Mucosa of stomach (tissue), 1 donor: Measurements from ENCODE around the gene SRM.

Experiments used
- H3K27me3 ChIP-seq: one replicate; pipeline ENCODE4 v1.7.0; 2013; ENCODE audit warnings: mild to moderate bottlenecking, low read length; ENCODE audit not compliant: control insufficient read depth, insufficient read depth
- H3K36me3 ChIP-seq: one replicate; pipeline ENCODE4 v1.7.0; 2013; ENCODE audit warnings: low read length; ENCODE audit not compliant: control insufficient read depth, insufficient read depth
- H3K4me1 ChIP-seq: one replicate; pipeline ENCODE4 v1.7.0; 2013; ENCODE audit warnings: mild to moderate bottlenecking, low read length; ENCODE audit not compliant: control insufficient read depth, insufficient read depth
- H3K4me3 ChIP-seq: one replicate; pipeline ENCODE4 v1.7.0; 2013; ENCODE audit warnings: low read length
- H3K9ac ChIP-seq: one replicate; pipeline ENCODE4 v1.7.0; 2013; ENCODE audit warnings: mild to moderate bottlenecking, low read length, moderate library complexity
- H3K9me3 ChIP-seq: one replicate; pipeline ENCODE4 v1.7.0; 2013; ENCODE audit warnings: mild to moderate bottlenecking, low read length, moderate library complexity; ENCODE audit not compliant: control insufficient read depth
- donor health status: Pancreatic carcinoma.

SRM gene

DNA sequence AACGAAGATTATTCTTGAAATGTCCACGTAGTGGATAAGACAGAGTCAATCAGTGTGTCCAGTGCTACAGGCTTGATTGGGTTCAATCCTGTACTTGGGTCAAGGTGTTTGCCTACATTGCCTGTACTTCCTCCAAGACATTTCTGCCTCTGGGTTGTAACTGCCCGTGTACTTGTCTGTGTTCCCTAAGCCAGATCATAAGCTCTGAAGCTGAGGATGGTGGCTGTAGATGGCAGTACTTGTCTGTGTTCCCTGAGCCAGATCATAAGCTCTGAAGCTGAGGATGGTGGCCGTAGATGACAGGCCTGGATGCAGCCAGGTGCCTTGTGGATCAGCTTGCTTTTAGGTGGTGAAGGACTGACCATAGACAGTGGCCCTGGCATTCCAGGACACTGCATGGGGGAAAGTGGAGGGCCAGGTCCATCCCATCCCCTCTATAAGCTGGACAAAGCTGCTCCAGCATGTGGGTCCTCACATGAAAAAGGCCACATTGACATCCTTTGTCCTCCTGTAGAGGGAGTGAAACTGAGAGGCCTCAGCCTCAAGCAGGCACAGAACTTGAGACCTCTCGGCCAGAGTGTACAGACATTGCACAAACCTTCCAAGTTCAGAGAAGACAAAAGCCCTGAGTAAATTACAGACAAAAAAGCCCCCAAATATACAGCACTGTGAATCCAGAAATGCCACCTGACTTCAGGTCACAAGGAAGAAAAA, 2.0 kb upstream of the SRM start:
- Histone ChIP-seq H3K36me3 (no peaks in the 10 kb centered on the region), H3K4me1 (peaks cover 19% of the 10 kb centered on the region), H3K9ac (no peak overlapping the region), H3K27me3 (no peaks in the 10 kb centered on the region), H3K4me3 (no peak overlapping the region), H3K9me3 (no peaks in the 10 kb centered on the region)

DNA sequence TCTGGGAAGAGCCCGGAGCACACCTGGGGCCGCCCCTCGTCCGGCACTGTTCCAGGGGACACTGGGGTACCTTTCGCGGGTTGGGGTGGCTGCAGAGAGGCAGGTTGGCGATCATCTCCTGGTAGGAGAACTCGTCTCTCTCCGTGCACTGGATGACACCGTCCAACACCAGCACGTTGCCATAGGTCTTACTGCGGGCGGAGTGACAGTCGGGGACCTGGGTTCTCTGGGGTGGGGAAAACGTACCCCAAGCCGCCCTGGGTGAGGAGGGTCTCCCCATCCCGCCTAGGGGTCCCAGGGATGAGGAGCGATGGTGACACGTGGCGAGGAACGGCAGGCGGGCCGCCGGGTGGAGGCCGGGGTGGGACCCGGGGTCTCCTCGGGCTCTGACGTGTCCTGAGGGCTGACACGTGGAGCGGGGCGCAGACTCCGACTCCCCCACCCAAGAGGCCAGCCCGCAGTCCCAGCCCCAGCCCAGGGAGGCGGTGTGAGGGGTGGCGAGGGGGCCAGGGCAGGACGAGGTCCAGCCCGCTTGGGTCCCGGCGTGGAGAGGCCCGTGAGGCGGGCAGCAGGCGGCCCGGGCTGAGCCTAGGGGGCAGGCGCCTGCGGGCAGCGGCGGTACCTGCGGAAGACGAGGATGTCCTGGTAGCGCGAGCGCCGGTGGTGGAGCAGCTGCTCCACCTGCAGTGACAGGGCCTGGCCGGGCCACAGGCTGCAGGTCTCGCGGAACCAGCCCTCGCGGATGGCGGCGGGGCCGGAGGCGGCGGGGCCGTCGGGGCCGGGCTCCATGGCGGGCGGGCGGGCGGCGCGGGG, 457 bp downstream of the SRM start:
- no peaks in the 10 kb centered on the region for H3K27me3 ChIP-seq
- peaks cover 19% of the 10 kb centered on the region for H3K4me1 ChIP-seq
- H3K9me3 ChIP-seq, result no peaks in the 10 kb centered on the region
- H3K4me3 ChIP-seq, result peak overlapping the region; percentile 17
- no peaks in the 10 kb centered on the region for H3K36me3 ChIP-seq
- peak overlapping the region; percentile 64 for H3K9ac ChIP-seq

- H3K4me3 ChIP-seq, result peak overlapping the region; percentile 17
- H3K4me1 ChIP-seq, result peaks cover 19% of the 10 kb centered on the region
- H3K9ac ChIP-seq, result peak overlapping the region; percentile 64
- H3K27me3 ChIP-seq, result no peaks in the 10 kb centered on the region
- no peaks in the 10 kb centered on the region for H3K9me3 ChIP-seq
- H3K36me3 ChIP-seq, result no peaks in the 10 kb centered on the region
Observed at GRCh38 chr1:11058595-11059154, 1.1 kb downstream of the SRM start.

DNA sequence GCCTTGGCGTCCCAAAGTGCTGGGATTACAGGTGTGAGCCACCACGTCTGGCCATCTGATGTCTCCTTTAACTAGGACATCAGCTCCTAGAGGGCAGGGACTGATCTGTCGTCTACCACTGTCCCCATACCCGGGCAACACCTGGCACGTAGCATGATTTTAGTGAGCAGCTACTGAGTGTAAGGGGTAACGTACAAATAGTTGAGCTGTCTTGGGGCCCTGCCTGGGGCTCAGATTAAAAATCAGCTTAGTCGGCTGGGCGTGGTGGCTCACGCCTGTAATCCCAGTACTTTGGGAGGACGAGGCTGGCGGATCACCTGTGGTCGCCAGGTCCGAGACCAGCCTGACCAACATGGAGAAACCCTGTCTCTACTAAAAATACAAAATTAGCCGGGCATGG, 1.8 kb downstream of the SRM start:
- Histone ChIP-seq H3K36me3 (no peaks in the 10 kb centered on the region), H3K4me1 (peaks cover 21% of the 10 kb centered on the region)

GRCh38 chr1:11057477-11057876, 2.3 kb downstream of the SRM start:
- no peaks in the 10 kb centered on the region for H3K36me3 ChIP-seq
- H3K4me1 ChIP-seq, result peaks cover 22% of the 10 kb centered on the region
- H3K27me3 ChIP-seq, result no peaks in the 10 kb centered on the region
- no peak overlapping the region for H3K4me3 ChIP-seq
- H3K9me3 ChIP-seq, result no peaks in the 10 kb centered on the region
- H3K9ac ChIP-seq, result no peak overlapping the region

More for the DNA sequence above, 1.8 kb downstream of the SRM start:
- no peak overlapping the region for H3K4me3 ChIP-seq
- no peak overlapping the region for H3K9ac ChIP-seq
- no peaks in the 10 kb centered on the region for H3K9me3 ChIP-seq
- H3K27me3 ChIP-seq, result no peaks in the 10 kb centered on the region

DNA sequence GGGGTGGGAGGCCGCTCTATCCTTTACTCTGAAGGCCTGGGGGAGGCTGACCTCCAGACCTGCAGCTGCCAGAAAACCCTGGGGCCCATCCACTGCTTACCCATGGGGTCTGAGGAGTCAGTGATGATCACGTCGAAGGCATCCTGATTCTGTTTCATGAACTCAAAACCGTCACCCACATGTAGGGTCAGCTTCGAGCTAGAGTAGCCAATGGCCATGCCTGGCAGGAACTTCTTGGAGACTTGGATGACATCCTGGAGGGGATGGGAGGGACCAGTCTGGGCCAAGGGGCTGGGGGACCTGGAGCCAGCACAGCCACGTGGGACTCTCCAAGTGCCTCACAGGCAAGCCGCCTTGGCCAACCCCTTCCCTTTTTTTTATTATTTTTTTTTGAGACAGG, 3.3 kb downstream of the SRM start:
- peaks cover 22% of the 10 kb centered on the region for H3K4me1 ChIP-seq

GRCh38 chr1:11055676-11056075, 4.1 kb downstream of the SRM start:
- Histone ChIP-seq H3K9ac (no peak overlapping the region), H3K36me3 (no peaks in the 10 kb centered on the region), H3K4me3 (no peak overlapping the region), H3K9me3 (no peaks in the 10 kb centered on the region), H3K27me3 (peaks cover 4% of the 10 kb centered on the region), H3K4me1 (peaks cover 14% of the 10 kb centered on the region)

More for the DNA sequence above, 3.3 kb downstream of the SRM start:
- no peaks in the 10 kb centered on the region for H3K9me3 ChIP-seq
- no peak overlapping the region for H3K9ac ChIP-seq
- peaks cover 4% of the 10 kb centered on the region for H3K27me3 ChIP-seq
- H3K4me3 ChIP-seq, result no peak overlapping the region
- no peaks in the 10 kb centered on the region for H3K36me3 ChIP-seq

- no peaks in the 10 kb centered on the region for H3K9me3 ChIP-seq
- no peak overlapping the region for H3K4me3 ChIP-seq
- peaks cover 13% of the 10 kb centered on the region for H3K4me1 ChIP-seq
- no peaks in the 10 kb centered on the region for H3K36me3 ChIP-seq
- no peak overlapping the region for H3K9ac ChIP-seq
- peaks cover 4% of the 10 kb centered on the region for H3K27me3 ChIP-seq
Observed at GRCh38 chr1:11054666-11055065, 5.2 kb downstream of the SRM start.

- Histone ChIP-seq H3K4me3 (no peak overlapping the region), H3K36me3 (no peaks in the 10 kb centered on the region), H3K9me3 (no peaks in the 10 kb centered on the region), H3K4me1 (peaks cover 11% of the 10 kb centered on the region), H3K9ac (no peak overlapping the region), H3K27me3 (peaks cover 4% of the 10 kb centered on the region)
Observed at GRCh38 chr1:11054181-11054580, 5.6 kb downstream of the SRM start.

GRCh38 chr1:11053758-11054137, 6.1 kb downstream of the SRM start:
- H3K27me3 ChIP-seq, result peaks cover 4% of the 10 kb centered on the region
- H3K9ac ChIP-seq, result no peak overlapping the region
- no peaks in the 10 kb centered on the region for H3K36me3 ChIP-seq
- no peak overlapping the region for H3K4me3 ChIP-seq
- H3K4me1 ChIP-seq, result peaks cover 7% of the 10 kb centered on the region
- H3K9me3 ChIP-seq, result no peaks in the 10 kb centered on the region

GRCh38 chr1:11052839-11053757, 6.7 kb downstream of the SRM start:
- no peaks in the 10 kb centered on the region for H3K36me3 ChIP-seq
- peaks cover 4% of the 10 kb centered on the region for H3K27me3 ChIP-seq
- no peak overlapping the region for H3K4me3 ChIP-seq
- no peaks in the 10 kb centered on the region for H3K9me3 ChIP-seq
- peaks cover 3% of the 10 kb centered on the region for H3K4me1 ChIP-seq
- H3K9ac ChIP-seq, result no peak overlapping the region
